A549 (cell line): ENCODE measurements around the gene RHOC. TPM values are rescaled to one million over a fixed set of nuclear protein-coding genes. Genes with fewer than 3 reads are reported as not detected.
A peak's percentile ranks its signal among the peaks of the same experiment; 100 is the strongest.

Experiments used
- ATAC-seq, 2 experiments: fragments of 200-7000 bp in 1 of 2; fragments of >200 bp in 1 of 2; cut with Nextera tagmentation in 1 of 2; cut with Tn5 transposase in 1 of 2; 3 replicates each; pipeline versions ENCODE4 v1.8.0 to v1.9.1; 2018 to 2020; ENCODE audit warnings: mild to moderate bottlenecking in 1 of 2, moderate library complexity in 1 of 2
- CTCF ChIA-PET: fragments of 300-600 bp; sonication (Branson Sonifier 250); formaldehyde crosslinking; extraction: SDS; loops from one replicate; lab custom pipeline; 2021; ENCODE audit warnings: antibody characterized with exemption, inconsistent platforms; lab: Yijun Ruan, JAX
- POLR2A ChIA-PET: fragments of 350-600 bp; formaldehyde crosslinking; extraction: SDS; loops from one replicate; lab custom pipeline; 2021; ENCODE audit warnings: antibody characterized with exemption, inconsistent platforms; lab: Yijun Ruan, JAX
- DNase-seq, 2 experiments: peaks; one replicate each; pipeline versions ENCODE4 v3.0.0 to v3.0.0-alpha.2; 2011 to 2016; ENCODE audit warnings: low read depth in 1 of 2, low spot score in 1 of 2
- FAIRE-seq: peaks from 2 replicates; lab custom pipeline; 2011; peaks lifted over from hg19 to GRCh38; lab: Jason Lieb, UNC
- H3K27ac ChIP-seq, 2 experiments: fragments of >200 bp; sonication (Bioruptor Twin); formaldehyde crosslinking; 3 replicates each; pipeline ENCODE4 v1.5.1; 2016 to 2017
- H3K4me1 ChIP-seq: fragments of >200 bp; sonication (Bioruptor Twin); formaldehyde crosslinking; 3 replicates; pipeline ENCODE4 v1.6.1; 2016
- H3K4me2 ChIP-seq: fragments of >200 bp; sonication (Bioruptor Twin); formaldehyde crosslinking; 3 replicates; pipeline ENCODE4 v1.6.1; 2016
- H3K4me3 ChIP-seq: fragments of >200 bp; sonication (Bioruptor Twin); formaldehyde crosslinking; 3 replicates; pipeline ENCODE4 v1.5.1; 2016
- H3K9me3 ChIP-seq: fragments of >200 bp; sonication (Bioruptor Twin); formaldehyde crosslinking; 3 replicates; pipeline ENCODE4 v1.6.1; 2016
- ATOH8 ChIP-seq: fragments of 250-450 bp; sonication (Bioruptor Pico); IDR thresholded peaks from 2 replicates; pipeline ENCODE4 v1.5.0; 2020; ENCODE audit warnings: low read depth, mild to moderate bottlenecking, moderate library complexity
- BHLHE40 ChIP-seq: IDR thresholded peaks from 2 replicates; pipeline ENCODE4 v1.6.1; 2012; ENCODE audit warnings: low read depth, low read length, inconsistent platforms
- CHD4 ChIP-seq: fragments of 200-600 bp; sonication (generic); IDR thresholded peaks from 2 replicates; pipeline ENCODE4 v1.6.1; 2016; ENCODE audit warnings: antibody characterized with exemption, mild to moderate bottlenecking, borderline replicate concordance
- CTCF ChIP-seq: fragments of >200 bp; sonication (Bioruptor Twin); formaldehyde crosslinking; IDR thresholded peaks from 3 replicates; pipeline ENCODE4 v1.5.1; 2016
- E2F6 ChIP-seq: IDR thresholded peaks from 2 replicates; pipeline ENCODE4 v1.6.1; 2012; ENCODE audit warnings: low read depth, borderline replicate concordance
- FOSL2 ChIP-seq, 2 experiments: fragments of 450-650 bp in 1 of 2; fragments of >200 bp in 1 of 2; sonication (Bioruptor Twin) in 1 of 2; formaldehyde crosslinking; IDR thresholded peaks; 2 replicates each; pipeline versions ENCODE4 v1.5.0 to v1.6.1; 2016 to 2020; ENCODE audit warnings: mild to moderate bottlenecking in 1 of 2, moderate library complexity in 1 of 2
- GATA3 ChIP-seq: IDR thresholded peaks from 2 replicates; pipeline ENCODE4 v1.6.1; 2012; ENCODE audit warnings: borderline replicate concordance
- JUN ChIP-seq, 2 experiments: fragments of >200 bp; sonication (Bioruptor Twin); formaldehyde crosslinking; IDR thresholded peaks; 2 replicates in 1 of 2; 3 replicates in 1 of 2; pipeline ENCODE4 v1.6.1; 2016 to 2017
- KDM1A ChIP-seq: fragments of 200-600 bp; sonication (generic); IDR thresholded peaks from 2 replicates; pipeline ENCODE4 v1.6.1; 2016; ENCODE audit warnings: low read depth, mild to moderate bottlenecking
- MYC ChIP-seq: IDR thresholded peaks from 2 replicates; pipeline ENCODE4 v1.6.1; 2012; ENCODE audit warnings: mild to moderate bottlenecking, inconsistent platforms, low read length, improper control_type of control experiment, borderline replicate concordance
- PHF8 ChIP-seq: fragments of 200-600 bp; sonication (generic); IDR thresholded peaks from 2 replicates; pipeline ENCODE4 v1.6.1; 2016; ENCODE audit warnings: low read depth, mild to moderate bottlenecking, antibody characterized with exemption, moderate library complexity, borderline replicate concordance
- POLR2A ChIP-seq: IDR thresholded peaks from 2 replicates; pipeline ENCODE4 v1.6.1; 2012; ENCODE audit warnings: mild to moderate bottlenecking, low read length
- RAD21 ChIP-seq, 2 experiments: fragments of >200 bp in 1 of 2; sonication (Bioruptor Twin) in 1 of 2; formaldehyde crosslinking in 1 of 2; IDR thresholded peaks in 1 of 2; conservative IDR thresholded peaks in 1 of 2; 2 replicates in 1 of 2; 3 replicates in 1 of 2; pipeline ENCODE4 v1.6.1; 2012 to 2018; ENCODE audit warnings: inconsistent platforms in 1 of 2
- RCOR1 ChIP-seq: fragments of 150-350 bp; IDR thresholded peaks from 2 replicates; pipeline ENCODE4 v1.6.1; 2014; ENCODE audit warnings: antibody characterized with exemption, low read length, low read depth
- TP53 ChIP-seq: fragments of 250-450 bp; sonication (Bioruptor Pico); IDR thresholded peaks from 2 replicates; pipeline ENCODE4 v1.5.0; 2021; ENCODE audit warnings: mild to moderate bottlenecking, moderate library complexity
- ZC3H11A ChIP-seq: fragments of 450-650 bp; IDR thresholded peaks from 2 replicates; pipeline ENCODE4 v1.6.1; 2014; ENCODE audit warnings: antibody characterized with exemption, mild to moderate bottlenecking
- ZSCAN20 ChIP-seq: fragments of 250-450 bp; sonication (Bioruptor Pico); IDR thresholded peaks from 2 replicates; pipeline ENCODE4 v1.8.0; 2022; ENCODE audit warnings: mild to moderate bottlenecking, moderate library complexity
- WGBS: methylation state at CpG from one replicate; pipeline ENCODE4 v1.1.6; 2017; ENCODE audit errors: missing lambda C conversion rate; 5-methylcytosine and 5-hydroxymethylcytosine counted together
- polyA plus RNA-seq, 4 experiments: library from polyadenylated mRNA; depleted of rRNA in 3 of 4; stranded (reverse); fragments of >200 nt; fragmentation: RNase III in 1 of 4; extraction: RNeasy Plus Mini Kit Qiagen cat#74134 plus additional on column Dnase treatment in 1 of 4; gene quantifications; 2 replicates in 3 of 4; 3 replicates in 1 of 4; pipeline ENCODE4 v1.2.3, GENCODE V29; 2011 to 2017
- TF ChIP-seq, protein P1 (sequence below): IDR thresholded peaks from 2 replicates; pipeline ENCODE4 v1.6.1; 2012

Gene RHOC
- polyA plus RNA-seq, 2 of the 4 experiments (the other 2 are of a cell fraction) = 255 to 296 TPM

- TF ChIP-seq RAD21 (conservative IDR thresholded peaks at IDR 0.05 in 1 of 2, IDR thresholded peaks at IDR 0.05 in 1 of 2) (peak; percentile 71 to 86), PHF8 (peak; percentile 34; the same call in 1 of the 2 replicates), POLR2A (peak; percentile 13; the same call in 1 of the 2 replicates), JUN (IDR thresholded peaks at IDR 0.05) (peak; percentile 51 to 58; a peak in 1 of 5 replicates), GATA3 (no peak), ATOH8 (CRISPR knock-in tag) (no peak), BHLHE40 (no peak), CHD4 (no peak)
- TF ChIP-seq, all 56 proteins: peak for 9
Measured at GRCh38 chr1:112707221-112708001, 484 bp upstream of the RHOC start (continued).

- ATAC-seq = peak; percentile 58 to 79
- H3K4me1 ChIP-seq = peaks cover 54% of the 10 kb centered on the region
Measured at GRCh38 chr1:112704934-112705627, 1.8 kb downstream of the RHOC start.

More at GRCh38 chr1:112704934-112705627, 1.8 kb downstream of the RHOC start:
- 0% methylated on average over 11 of the region's 13 CpGs for WGBS
- DNase-seq (peak; percentile 84 to 88), FAIRE-seq (no peak)
- peak overlapping the region; percentile 98 to 100 for H3K27ac ChIP-seq
- H3K4me3 ChIP-seq = peak overlapping the region; percentile 99
- ChIA-PET POLR2A (interaction anchor here (0.6 to 1.7 kb wide), 8 partner anchors 9 to 314 kb away, joined by 3 to 9 read pairs (median 4); partner anchors contain the start of gene MOV10), CTCF (interaction anchor here (0.6 to 2.9 kb wide), 6 partner anchors 10 to 336 kb away, joined by 3 to 18 read pairs (median 4); partner anchors contain the start of gene PPM1J)
- peak overlapping the region; percentile 94 for H3K4me2 ChIP-seq
- TF ChIP-seq CTCF (no peak), TP53 (CRISPR knock-in tag) (no peak), RCOR1 (no peak), KDM1A (no peak), ZSCAN20 (CRISPR knock-in tag) (no peak), E2F6 (peak; percentile 64; the same call in 1 of the 2 replicates), POLR2A (peak; percentile 44), ZC3H11A (no peak), MYC (0 out of 2 replicates have a peak, but pooled peaks have one; percentile 17), JUN (IDR thresholded peaks at IDR 0.05) (peak in 1 of 2 experiments; percentile 35; a peak in 1 of 5 replicates), FOSL2 (IDR thresholded peaks at IDR 0.05) (0 out of 2 replicates have a peak, but pooled peaks have one; percentile 16), FOSL2 (CRISPR knock-in tag; IDR thresholded peaks at IDR 0.05) (peak; percentile 51)
- TF ChIP-seq, protein P1, sequence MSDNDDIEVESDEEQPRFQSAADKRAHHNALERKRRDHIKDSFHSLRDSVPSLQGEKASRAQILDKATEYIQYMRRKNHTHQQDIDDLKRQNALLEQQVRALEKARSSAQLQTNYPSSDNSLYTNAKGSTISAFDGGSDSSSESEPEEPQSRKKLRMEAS = peak; percentile 81
- H3K9me3 ChIP-seq = no peaks in the 10 kb centered on the region
